HepG2 (cell line): Measurements from ENCODE around the gene CD7. TPM values are rescaled to one million over a fixed set of nuclear protein-coding genes. Genes with fewer than 3 reads are reported as not detected.

Experiments
- CREM ChIP-seq, 2 experiments: sonication (generic) in 1 of 2; formaldehyde crosslinking in 1 of 2; IDR thresholded peaks; 2 replicates each; pipeline versions ENCODE4 v1.4.0 to v1.6.1; 2016 to 2020; ENCODE audit warnings: antibody characterized with exemption in 1 of 2, mild to moderate bottlenecking in 1 of 2, missing genetic modification reagents in 1 of 2
- HMGXB4 ChIP-seq, 2 experiments: sonication (generic) in 1 of 2; formaldehyde crosslinking in 1 of 2; IDR thresholded peaks; 2 replicates each; pipeline versions ENCODE4 v1.4.0 to v1.6.1; 2018 to 2020; ENCODE audit warnings: missing genetic modification reagents in 2 of 2, borderline replicate concordance in 1 of 2, low read depth in 1 of 2, mild to moderate bottlenecking in 1 of 2, missing biosample characterization in 1 of 2
- HNF4G ChIP-seq, 2 experiments: sonication (generic) in 1 of 2; formaldehyde crosslinking in 1 of 2; IDR thresholded peaks; 2 replicates each; pipeline versions ENCODE4 v1.4.0 to v1.6.1; 2011 to 2020; ENCODE audit warnings: borderline replicate concordance in 2 of 2, low read depth in 2 of 2, mild to moderate bottlenecking in 2 of 2, low read length in 1 of 2, missing genetic modification reagents in 1 of 2, moderate library complexity in 1 of 2
- KAT8 ChIP-seq: IDR thresholded peaks from 2 replicates; pipeline ENCODE4 v1.6.1; 2016; ENCODE audit warnings: missing genetic modification reagents, missing compliant biosample characterization
- KLF11 ChIP-seq: IDR thresholded peaks from 2 replicates; pipeline ENCODE4 v1.6.1; 2016; ENCODE audit warnings: missing compliant biosample characterization
- MAX ChIP-seq: IDR thresholded peaks from 2 replicates; pipeline ENCODE4 v1.6.1; 2012; ENCODE audit warnings: inconsistent platforms
- MIER2 ChIP-seq: IDR thresholded peaks from 2 replicates; pipeline ENCODE4 v1.6.1; 2016; ENCODE audit warnings: missing biosample characterization, missing genetic modification reagents
- POLR2G ChIP-seq: fragments of 200-400 bp; formaldehyde crosslinking; IDR thresholded peaks from 2 replicates; pipeline ENCODE4 v1.6.1; 2018; ENCODE audit warnings: mild to moderate bottlenecking, low read depth, low read length, moderate library complexity
- SMAD9 ChIP-seq: sonication (generic); formaldehyde crosslinking; IDR thresholded peaks from 2 replicates; pipeline ENCODE4 v1.5.1; 2020; ENCODE audit warnings: mild to moderate bottlenecking, missing genetic modification reagents
- TP53 ChIP-seq: sonication (generic); formaldehyde crosslinking; conservative IDR thresholded peaks from 2 replicates; pipeline ENCODE4 v1.4.0; 2020; ENCODE audit warnings: missing genetic modification reagents
- UBTF ChIP-seq: sonication (generic); formaldehyde crosslinking; IDR thresholded peaks from 2 replicates; pipeline ENCODE4 v1.4.0; 2020; ENCODE audit warnings: mild to moderate bottlenecking, missing genetic modification reagents
- ZKSCAN8 ChIP-seq: IDR thresholded peaks from 2 replicates; pipeline ENCODE4 v1.6.1; 2016; ENCODE audit warnings: borderline replicate concordance, missing genetic modification reagents, missing compliant biosample characterization
- ZNF607 ChIP-seq: sonication (generic); formaldehyde crosslinking; IDR thresholded peaks from 2 replicates; pipeline ENCODE4 v1.5.1; 2020; ENCODE audit warnings: missing genetic modification reagents, mild to moderate bottlenecking, borderline replicate concordance
- ZNF839 ChIP-seq: sonication (generic); formaldehyde crosslinking; IDR thresholded peaks from 2 replicates; pipeline ENCODE4 v1.4.0; 2020; ENCODE audit warnings: missing genetic modification reagents, mild to moderate bottlenecking, borderline replicate concordance
- polyA plus RNA-seq, 8 experiments: library from polyadenylated mRNA; depleted of rRNA in 3 of 8; stranded (reverse) in 7 of 8; unstranded in 1 of 8; fragments of >200 nt; fragmentation: Illumina TruSeq in 4 of 8; extraction: Trizol in 4 of 8; gene quantifications; 2 replicates each; pipeline versions ENCODE4 v1.2.1 to v1.2.3, GENCODE V29; 2011 to 2016; ENCODE audit warnings: low read depth in 4 of 8, missing spikeins in 1 of 8, mixed read lengths in 1 of 8; ENCODE audit not compliant: insufficient read depth in 1 of 8
- total RNA-seq, 5 experiments: library from RNA; depleted of rRNA; stranded (reverse); fragments of >200 nt; fragmentation: Illumina TruSeq; extraction: Trizol; gene quantifications; 2 replicates each; pipeline ENCODE4 v1.2.3, GENCODE V29; 2016; ENCODE audit warnings: low read depth in 1 of 5
- TF ChIP-seq, protein P1 (sequence below): sonication (generic); formaldehyde crosslinking; IDR thresholded peaks from 2 replicates; pipeline ENCODE4 v1.8.1; 2023; ENCODE audit warnings: missing genetic modification reagents, mild to moderate bottlenecking, borderline replicate concordance
- TF ChIP-seq, protein P2 (sequence below): sonication (generic); formaldehyde crosslinking; IDR thresholded peaks from 2 replicates; pipeline ENCODE4 v1.5.0; 2020; ENCODE audit warnings: missing genetic modification reagents, mild to moderate bottlenecking, borderline replicate concordance
- TF ChIP-seq, protein P3 (sequence below): sonication (generic); formaldehyde crosslinking; IDR thresholded peaks from 2 replicates; pipeline ENCODE4 v1.8.0; 2022; ENCODE audit warnings: missing genetic modification reagents, low read depth, mild to moderate bottlenecking, borderline replicate concordance

The CD7 gene
- total and polyA plus RNA-seq, 2 of the 13 experiments (the other 11 are each of a cell fraction or from before 2014, with no cell fraction given), result 67.6 to 76.4 TPM

GRCh38 chr17:82297714-82298537 is 19.5 kb downstream of the CD7 start (continued):
- TF ChIP-seq HMGXB4 (CRISPR knock-in tag; IDR thresholded peaks at IDR 0.05; ENCODE audit: borderline replicate concordance in 1 of 2, low read depth in 1 of 2) (peak; percentile 60 to 69; a peak in 2 of 4 replicates), KLF11 (CRISPR knock-in tag) (peak; percentile 68; the same call in 1 of the 2 replicates), MAX (peak; percentile 76; the same call in 1 of the 2 replicates), TP53 (no peak), SMAD9 (CRISPR knock-in tag) (peak; percentile 14; the same call in 1 of the 2 replicates), ZNF607 (no peak), ZNF839 (CRISPR knock-in tag) (peak; percentile 32; the same call in 1 of the 2 replicates), POLR2G (peak; percentile 53; the same call in 1 of the 2 replicates), UBTF (peak; percentile 85), CREM (IDR thresholded peaks at IDR 0.05) (peak; percentile 62), CREM (CRISPR knock-in tag; IDR thresholded peaks at IDR 0.05) (no peak), HNF4G (IDR thresholded peaks at IDR 0.05; ENCODE audit: borderline replicate concordance, low read depth, low read length) (no peak), HNF4G (CRISPR knock-in tag; IDR thresholded peaks at IDR 0.05; ENCODE audit: borderline replicate concordance, low read depth) (peak; percentile 84; the same call in 1 of the 2 replicates), MIER2 (CRISPR knock-in tag) (no peak), ZKSCAN8 (CRISPR knock-in tag) (no peak; the same call in 1 of the 2 replicates), KAT8 (CRISPR knock-in tag) (peak; percentile 73)
- TF ChIP-seq, protein P1, sequence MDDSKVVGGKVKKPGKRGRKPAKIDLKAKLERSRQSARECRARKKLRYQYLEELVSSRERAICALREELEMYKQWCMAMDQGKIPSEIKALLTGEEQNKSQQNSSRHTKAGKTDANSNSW, result no peak
- TF ChIP-seq, protein P2, sequence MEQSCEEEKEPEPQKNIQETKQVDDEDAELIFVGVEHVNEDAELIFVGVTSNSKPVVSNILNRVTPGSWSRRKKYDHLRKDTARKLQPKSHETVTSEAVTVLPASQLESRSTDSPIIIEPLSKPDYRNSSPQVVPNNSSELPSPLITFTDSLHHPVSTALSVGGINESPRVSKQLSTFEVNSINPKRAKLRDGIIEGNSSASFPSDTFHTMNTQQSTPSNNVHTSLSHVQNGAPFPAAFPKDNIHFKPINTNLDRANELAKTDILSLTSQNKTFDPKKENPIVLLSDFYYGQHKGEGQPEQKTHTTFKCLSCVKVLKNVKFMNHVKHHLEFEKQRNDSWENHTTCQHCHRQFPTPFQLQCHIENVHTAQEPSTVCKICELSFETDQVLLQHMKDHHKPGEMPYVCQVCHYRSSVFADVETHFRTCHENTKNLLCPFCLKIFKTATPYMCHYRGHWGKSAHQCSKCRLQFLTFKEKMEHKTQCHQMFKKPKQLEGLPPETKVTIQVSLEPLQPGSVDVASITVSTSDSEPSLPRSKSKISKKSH, result 0 out of 2 replicates have a peak, but pooled peaks have one; percentile 25
- TF ChIP-seq, protein P3, sequence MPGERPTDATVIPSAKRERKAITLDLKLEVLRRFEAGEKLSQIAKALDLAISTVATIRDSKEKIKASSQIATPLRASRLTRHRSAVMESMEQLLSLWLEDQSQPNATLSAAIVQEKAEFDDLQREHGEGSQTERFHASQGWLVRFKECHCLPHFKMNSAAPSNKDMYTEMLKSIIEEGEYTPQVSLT (CRISPR knock-in tag), result no peak
